HG02798 (cell line): ENCODE data around the gene WDR76.
"Not testable (repeated sequence)": the region's sequence is repeated elsewhere in the genome, so short reads cannot be mapped to it uniquely, and the experiment has no call there.

Source experiments
- ATAC-seq: cut with Tn5 transposase; IDR thresholded peaks from one replicate; pipeline ENCODE4 v1.9.1; 2021; ENCODE audit warnings: mild to moderate bottlenecking; ENCODE audit not compliant: unreplicated experiment, poor library complexity

WDR76 gene

DNA sequence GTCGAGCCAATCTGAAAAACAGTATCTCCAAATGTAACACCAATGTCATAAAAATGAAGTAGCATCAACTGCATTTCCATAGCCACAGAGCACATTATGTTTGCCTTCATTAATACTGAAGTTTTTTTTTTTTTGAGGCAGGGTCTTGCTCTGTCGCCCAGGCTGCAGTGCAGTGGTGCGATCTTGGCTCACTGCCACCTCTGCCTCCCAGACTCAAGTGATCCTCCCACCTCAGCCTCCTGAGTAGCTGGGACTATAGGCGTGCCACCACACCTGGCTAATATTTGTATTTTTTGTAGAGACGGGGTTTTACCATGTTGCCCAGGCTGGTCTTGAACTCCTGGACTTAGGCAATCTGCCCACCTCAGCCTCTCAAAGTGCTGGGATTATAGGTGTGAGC, 11.7 kb upstream of the WDR76 start:
- not testable (repeated sequence) for ATAC-seq

DNA sequence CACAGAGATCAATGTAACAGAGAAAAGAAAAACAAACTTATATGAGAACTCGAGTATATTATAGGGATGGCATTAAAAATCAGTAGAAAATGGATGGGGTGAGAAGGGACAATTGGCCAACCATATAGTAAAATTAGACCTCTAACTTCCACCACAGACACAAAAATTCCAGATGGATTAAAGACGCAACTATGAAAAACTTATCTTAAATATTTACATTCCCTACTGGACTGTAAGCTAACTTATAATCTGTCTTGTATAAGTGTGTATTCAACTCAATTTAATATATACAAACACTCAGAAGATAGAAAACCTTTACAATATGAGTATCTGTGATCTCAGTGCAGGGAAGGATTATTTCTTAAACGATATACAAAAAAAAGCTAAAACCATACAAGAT, 5.3 kb upstream of the WDR76 start:
- ATAC-seq = no peak

DNA sequence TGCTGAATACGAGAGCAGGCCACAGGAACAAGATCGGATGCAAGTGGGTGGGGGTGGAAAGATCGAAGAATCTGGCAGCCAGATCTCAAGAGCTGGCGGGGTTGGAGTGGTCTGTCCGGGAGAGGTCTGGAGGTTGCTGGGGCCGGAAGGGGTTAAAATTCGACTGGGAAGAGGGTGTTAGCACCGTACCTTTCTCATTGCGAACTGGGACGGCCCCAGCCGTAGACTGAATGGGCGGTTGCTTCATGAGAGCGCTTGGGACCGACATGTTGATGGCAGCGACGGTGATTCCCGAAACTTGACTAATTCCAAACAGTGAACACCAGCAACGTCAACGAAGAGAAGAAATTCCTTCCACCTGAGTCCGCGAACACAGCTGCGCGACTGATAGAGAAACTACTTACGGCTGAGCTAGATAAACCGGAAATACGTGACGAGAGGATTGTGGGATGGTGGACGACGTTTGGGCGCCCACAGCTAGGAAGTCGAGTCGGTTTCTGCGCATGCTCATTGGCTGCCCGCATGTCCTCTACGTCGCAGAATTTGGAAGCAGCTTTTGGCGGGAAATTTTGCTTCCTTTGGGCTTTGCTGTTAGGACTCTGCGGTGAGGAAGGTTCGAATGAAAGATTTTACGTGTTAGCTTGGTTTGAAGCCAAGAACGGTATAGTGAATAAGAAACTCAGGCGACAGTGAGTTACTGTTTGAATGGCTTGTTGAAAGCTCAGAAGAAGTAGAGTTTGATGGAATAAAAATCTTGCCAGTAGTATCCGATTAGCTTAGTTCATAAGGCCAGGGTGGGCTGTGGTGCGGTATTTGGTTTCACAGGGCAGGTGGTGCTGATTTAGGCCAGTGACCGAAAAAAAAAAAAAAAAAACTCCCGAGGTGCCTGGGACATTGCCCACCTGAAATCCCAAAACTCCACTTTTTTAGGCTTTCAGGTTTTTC, 2.2 kb upstream of the WDR76 start, which contains the start of gene MFAP1:
Gene MFAP1 (minus strand): TSS at position 389 of the 945 bp plus-strand sequence. CDS start 121 bp downstream, at position 268.
- ATAC-seq = peak; percentile 85

DNA sequence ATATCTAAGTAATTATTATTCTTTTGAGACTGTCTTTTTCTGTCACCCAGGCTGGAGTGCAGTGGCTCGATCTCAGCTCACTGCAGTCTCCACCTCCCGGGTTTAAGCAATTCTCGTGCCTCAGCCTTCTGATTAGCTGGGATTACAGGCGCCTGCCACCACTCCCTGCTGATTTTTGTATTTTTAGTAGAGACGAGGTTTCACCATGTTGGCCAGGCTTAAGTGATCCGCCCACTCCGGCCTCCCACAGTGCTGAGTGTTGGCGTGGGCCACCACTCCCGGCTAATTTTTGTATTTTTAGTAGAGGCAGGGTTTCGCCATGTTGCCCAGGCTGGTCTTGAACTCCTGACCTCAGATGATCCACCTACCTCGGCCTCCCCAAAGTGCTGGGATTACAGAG, 1.5 kb upstream of the WDR76 start:
- ATAC-seq = not testable (repeated sequence)

GRCh38 chr15:43826029-43826507, 734 bp upstream of the WDR76 start:
- ATAC-seq = no peak

DNA sequence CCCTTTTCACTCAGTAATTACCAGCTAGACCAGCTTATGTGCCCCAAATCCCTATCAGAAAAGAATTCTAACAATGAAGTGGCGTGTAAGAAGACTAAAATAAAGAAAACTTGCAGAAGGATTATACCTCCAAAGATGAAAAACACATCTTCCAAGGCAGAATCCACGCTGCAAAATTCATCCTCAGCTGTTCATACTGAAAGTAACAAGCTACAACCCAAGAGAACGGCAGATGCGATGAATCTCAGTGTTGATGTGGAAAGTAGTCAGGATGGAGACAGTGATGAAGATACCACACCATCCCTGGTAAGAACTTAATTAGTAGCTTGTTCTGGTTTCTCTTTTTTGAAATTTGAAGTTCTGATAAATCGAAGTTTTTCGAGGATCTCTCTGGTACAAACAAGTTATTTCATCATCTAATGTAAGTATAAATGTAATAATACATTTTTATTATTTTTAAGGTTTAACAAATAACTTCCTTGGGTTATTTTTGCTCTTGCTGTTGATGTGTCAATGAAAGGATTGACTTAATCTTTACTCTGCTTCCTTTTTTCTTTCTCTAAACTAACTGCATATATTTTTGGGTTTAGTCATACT, 1.4 kb downstream of the WDR76 start:
- ATAC-seq = no peak

- not testable (repeated sequence) for ATAC-seq
These were observed 3.2 kb downstream of the WDR76 start for GRCh38 chr15:43829951-43830540.

- ATAC-seq = not testable (repeated sequence)
These were observed 4.0 kb downstream of the WDR76 start for GRCh38 chr15:43830691-43831275.

DNA sequence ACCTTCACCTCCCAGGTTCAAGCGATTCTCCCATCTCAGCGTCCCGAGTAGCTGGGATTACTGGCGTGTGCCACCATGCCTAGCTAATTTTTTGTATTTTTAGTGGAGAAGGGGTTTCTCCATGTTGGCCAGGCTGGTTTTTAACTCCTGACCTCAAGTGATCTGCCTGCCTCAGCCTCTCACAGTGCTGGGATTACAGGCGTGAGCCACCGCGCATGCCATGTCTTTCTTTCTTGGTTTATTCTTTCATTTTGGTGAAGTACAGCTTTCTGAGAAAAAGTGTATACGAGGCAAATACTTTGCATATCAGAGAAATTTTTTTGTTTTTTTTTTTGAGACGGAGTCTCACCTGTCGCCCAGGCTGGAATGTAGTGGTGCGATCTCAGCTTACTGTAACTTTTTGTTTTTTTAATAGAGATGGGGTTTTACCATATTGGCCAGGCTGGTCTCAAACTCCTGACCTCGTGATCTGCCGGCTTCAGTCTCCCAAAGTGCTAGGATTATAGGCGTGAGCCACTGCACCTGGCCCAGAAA, 4.8 kb downstream of the WDR76 start:
- not testable (repeated sequence) for ATAC-seq

DNA sequence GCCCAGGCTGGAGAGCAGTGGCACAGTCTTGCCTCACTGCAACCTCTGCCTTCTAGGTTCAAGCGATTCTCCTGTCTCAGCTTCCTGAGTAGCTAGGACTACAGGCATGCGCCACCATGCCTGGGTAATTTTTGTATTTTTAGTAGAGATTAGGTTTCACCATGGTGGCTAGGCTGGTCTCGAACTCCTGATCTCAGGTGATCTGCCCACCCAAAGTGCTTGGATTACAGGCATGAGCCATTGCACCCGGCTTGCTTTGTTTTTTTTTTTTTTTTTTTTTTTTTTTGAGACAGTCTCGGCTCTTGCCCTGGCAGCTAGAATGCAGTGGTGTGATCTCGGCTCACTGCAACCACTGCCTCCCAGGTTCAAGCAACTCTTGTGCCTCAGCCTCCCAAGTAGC, 5.7 kb downstream of the WDR76 start:
- ATAC-seq = not testable (repeated sequence)

DNA sequence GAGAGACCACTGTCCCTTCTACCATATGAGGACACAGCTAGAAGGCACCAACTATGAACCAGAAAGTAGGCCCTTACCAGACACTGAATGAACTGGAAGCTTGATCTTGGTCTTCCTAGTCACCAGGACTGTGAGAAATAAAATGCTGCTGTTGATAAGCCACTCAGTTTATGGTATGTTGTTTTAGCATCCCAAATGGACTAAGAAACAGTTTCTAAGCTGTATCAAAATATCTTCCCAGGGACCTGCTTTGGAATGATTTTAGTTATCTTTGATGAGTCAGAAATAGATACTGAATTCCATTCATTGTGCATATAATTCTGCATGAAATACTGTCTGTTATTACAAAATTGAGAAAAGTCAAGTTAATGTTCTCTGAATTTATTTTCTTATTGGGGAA, 18.6 kb downstream of the WDR76 start:
- ATAC-seq = no peak

GRCh38 chr15:43851251-43851650, 24.4 kb downstream of the WDR76 start:
- ATAC-seq = no peak

GRCh38 chr15:43852607-43853006, 25.8 kb downstream of the WDR76 start:
- no peak for ATAC-seq

DNA sequence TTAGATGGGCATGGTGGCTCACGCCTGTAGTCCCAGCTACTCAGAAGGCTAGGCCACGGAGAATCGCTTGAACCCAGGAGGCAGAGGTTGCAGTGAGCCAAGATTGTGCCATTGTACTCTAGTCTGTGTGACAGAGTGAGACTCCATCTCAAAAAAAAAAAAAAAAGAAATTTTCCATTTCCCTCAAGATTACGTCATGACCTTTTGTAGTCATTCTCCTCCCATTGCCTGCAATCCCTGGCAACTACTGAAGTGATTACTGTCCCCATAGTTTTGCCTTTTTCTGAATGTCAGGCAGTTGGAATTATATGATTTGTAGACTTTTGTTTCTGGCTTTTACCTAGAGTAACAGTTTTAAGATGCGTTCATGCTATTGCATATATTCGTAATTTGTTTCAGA, 28.0 kb downstream of the WDR76 start:
- no peak for ATAC-seq

GRCh38 chr15:43859546-43859945, 32.7 kb downstream of the WDR76 start:
- ATAC-seq = no peak

DNA sequence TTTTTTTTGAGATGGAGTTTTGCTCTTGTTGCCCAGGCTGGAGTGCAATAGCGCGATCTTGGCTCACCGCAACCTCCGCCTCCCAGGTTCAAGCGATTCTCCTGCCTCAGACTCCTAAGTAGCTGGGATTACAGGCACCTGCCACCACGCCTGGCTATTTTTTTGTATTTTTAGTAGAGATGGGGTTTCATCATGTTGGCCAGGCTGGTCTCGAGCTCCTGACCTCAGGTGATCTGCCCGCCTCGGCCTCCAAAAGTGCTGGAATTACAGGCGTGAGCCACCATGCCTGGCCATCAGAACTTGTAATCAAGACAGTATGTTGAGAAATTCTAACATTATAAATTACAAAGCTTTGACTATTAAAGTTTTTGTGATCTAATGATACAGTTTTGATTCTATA, 39.8 kb downstream of the WDR76 start:
- ATAC-seq = not testable (repeated sequence)

DNA sequence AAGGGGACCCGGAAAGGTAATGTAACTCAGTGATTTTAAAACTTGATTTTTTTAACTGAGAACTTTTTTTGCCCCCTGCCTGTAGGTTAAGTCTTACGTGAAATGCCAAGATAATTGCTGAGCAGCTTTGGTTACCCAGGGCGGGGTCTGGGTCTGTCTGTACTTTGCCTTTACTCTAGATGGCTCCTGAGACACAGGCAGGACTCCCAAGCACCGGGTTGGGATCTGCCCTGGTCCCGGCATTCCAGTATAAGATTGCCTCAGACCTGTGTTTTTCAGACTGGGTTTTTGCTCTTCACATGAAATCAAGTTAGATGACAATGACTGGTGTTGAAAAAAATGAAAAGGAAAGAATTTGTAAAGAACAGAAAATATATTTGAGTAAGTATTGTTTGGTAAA, 40.3 kb downstream of the WDR76 start:
- no peak for ATAC-seq

- ATAC-seq = no peak
These were observed 41.6 kb downstream of the WDR76 start for GRCh38 chr15:43868406-43868805.

DNA sequence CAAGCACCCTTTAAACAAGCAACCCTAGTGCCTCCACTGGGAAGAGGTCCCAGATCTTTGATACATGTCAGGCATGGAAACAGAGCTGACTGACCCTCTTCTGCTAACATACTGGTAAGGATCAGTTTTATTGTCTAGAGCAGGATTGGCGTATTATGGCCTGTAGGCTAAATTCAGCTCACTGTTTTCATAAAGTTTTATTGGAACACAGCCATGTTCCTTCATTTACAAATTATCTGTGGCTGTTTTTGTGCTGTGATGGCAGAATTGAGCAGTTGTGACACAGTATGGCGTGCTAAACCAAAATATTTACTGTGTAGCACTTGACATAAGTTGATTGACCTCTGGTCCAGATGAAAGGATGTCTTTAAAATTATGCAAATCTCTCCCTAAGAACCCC, 45.0 kb downstream of the WDR76 start:
- ATAC-seq = no peak

- ATAC-seq = no peak
These were observed 45.7 kb downstream of the WDR76 start for GRCh38 chr15:43872416-43873020.
